ENCODE data around the gene FOXO1. TPM values are rescaled to one million over a fixed set of nuclear protein-coding genes. Genes with fewer than 3 reads are reported as not detected.

Gene FOXO1
- total RNA-seq, result 7.2 and 13.2 TPM in 2 replicates

GRCh38 chr13:40666045-40666932 lies at the start of gene FOXO1:
FOXO1 (minus strand) TSS chr13:40666641; CDS start chr13:40666212, 429 bp downstream.

Other genes with a start within 250 kb of the FOXO1 start
- gene MRPS31, start 104.5 kb upstream of the FOXO1 start, total RNA-seq, result 11.1 and 18.5 TPM in 2 replicates
- gene SLC25A15, start 123.0 kb upstream of the FOXO1 start, total RNA-seq, result 24.3 and 27.2 TPM in 2 replicates